Type B pancreatic cell (in vitro differentiated cells): ENCODE results near the gene PDLIM5. TPM values are rescaled to one million over a fixed set of nuclear protein-coding genes. Genes with fewer than 3 reads are reported as not detected.
A peak's percentile ranks its signal among the peaks of the same experiment; 100 is the strongest.

ENCODE experiments used
- DNase-seq: peaks from one replicate; pipeline ENCODE4 v3.0.0; 2021; ENCODE audit warnings: mixed read lengths; ENCODE audit not compliant: unreplicated experiment; ENCODE audit errors: extremely low spot score
- H3K27ac Mint-ChIP-seq: 2 replicates; pipeline ENCODE4 v1.8.0; 2021; ENCODE audit warnings: mild to moderate bottlenecking, mixed read lengths
- H3K27me3 Mint-ChIP-seq: 2 replicates; pipeline ENCODE4 v1.8.0; 2021; ENCODE audit warnings: mixed read lengths
- H3K36me3 Mint-ChIP-seq: 2 replicates; pipeline ENCODE4 v1.8.0; 2021; ENCODE audit warnings: mixed read lengths
- H3K4me1 Mint-ChIP-seq: one replicate; pipeline ENCODE4 v1.8.0; 2021; ENCODE audit warnings: mixed read lengths; ENCODE audit not compliant: unreplicated experiment
- H3K4me3 Mint-ChIP-seq: 2 replicates; pipeline ENCODE4 v1.8.0; 2021; ENCODE audit warnings: mild to moderate bottlenecking, mixed read lengths
- H3K9me3 Mint-ChIP-seq: 2 replicates; pipeline ENCODE4 v1.8.0; 2021; ENCODE audit warnings: mixed read lengths
- CTCF ChIP-seq: fragments of 200-600 bp; sonication (generic); conservative IDR thresholded peaks from 2 replicates; pipeline ENCODE4 v1.5.0; 2021; ENCODE audit warnings: antibody characterized with exemption, mild to moderate bottlenecking
- total RNA-seq: library from RNA; stranded (reverse); gene quantifications from 2 replicates; pipeline ENCODE4 v1.2.1, GENCODE V29; 2021; ENCODE audit warnings: low replicate concordance

The PDLIM5 gene
- total RNA-seq, 1 donor from 2014 or later, result 76.7 TPM

- H3K4me1 Mint-ChIP-seq, result peaks cover 29% of the 10 kb centered on the region
- no peaks in the 10 kb centered on the region for H3K9me3 Mint-ChIP-seq
- H3K27me3 Mint-ChIP-seq, result peaks cover 16% of the 10 kb centered on the region
- peak overlapping the region; percentile 15 for H3K4me3 Mint-ChIP-seq
- no peaks in the 10 kb centered on the region for H3K36me3 Mint-ChIP-seq
- no peak for DNase-seq
- H3K27ac Mint-ChIP-seq, result no peak overlapping the region
- no peak for TF ChIP-seq CTCF
These were observed 2.8 kb upstream of the PDLIM5 start for GRCh38 chr4:94448815-94449375.

- H3K4me1 Mint-ChIP-seq, result peaks cover 42% of the 10 kb centered on the region
These were observed 569 bp upstream of the PDLIM5 start for GRCh38 chr4:94451051-94451694.

GRCh38 chr4:94452476-94453371 lies 982 bp downstream of the PDLIM5 start:
- Mint-ChIP-seq H3K27ac (peak overlapping the region; percentile 76), H3K27me3 (peaks cover 6% of the 10 kb centered on the region), H3K4me1 (peaks cover 45% of the 10 kb centered on the region), H3K9me3 (no peaks in the 10 kb centered on the region), H3K4me3 (peak overlapping the region; percentile 90), H3K36me3 (peaks cover 10% of the 10 kb centered on the region)
- TF ChIP-seq CTCF, result no peak
- peak; percentile 72 for DNase-seq

More at GRCh38 chr4:94451051-94451694, 569 bp upstream of the PDLIM5 start:
- Mint-ChIP-seq H3K9me3 (no peaks in the 10 kb centered on the region), H3K27ac (peak overlapping the region; percentile 75), H3K27me3 (peaks cover 12% of the 10 kb centered on the region), H3K4me3 (peak overlapping the region; percentile 90), H3K36me3 (peaks cover 10% of the 10 kb centered on the region)
- no peak for DNase-seq
- no peak for TF ChIP-seq CTCF

GRCh38 chr4:94453391-94453963 lies 1.7 kb downstream of the PDLIM5 start:
- Mint-ChIP-seq H3K9me3 (no peaks in the 10 kb centered on the region), H3K4me1 (peaks cover 42% of the 10 kb centered on the region), H3K36me3 (peaks cover 10% of the 10 kb centered on the region), H3K4me3 (peak overlapping the region; percentile 90), H3K27me3 (peaks cover 3% of the 10 kb centered on the region), H3K27ac (peak overlapping the region; percentile 76)
- DNase-seq, result no peak
- TF ChIP-seq CTCF, result no peak

GRCh38 chr4:94454405-94454804 lies 2.7 kb downstream of the PDLIM5 start:
- Mint-ChIP-seq H3K4me3 (peak overlapping the region; percentile 82), H3K36me3 (peaks cover 10% of the 10 kb centered on the region), H3K4me1 (peaks cover 46% of the 10 kb centered on the region), H3K9me3 (no peaks in the 10 kb centered on the region), H3K27ac (peak overlapping the region; percentile 75), H3K27me3 (no peaks in the 10 kb centered on the region)
- no peak for DNase-seq
- TF ChIP-seq CTCF, result no peak
